Activated T-helper 2 cell treated with anti-CD3 and anti-CD28 coated beads, Interferon-gamma antibody, Interleukin-2, Interleukin-4, amounts not matched to agents 10 μg/mL and 5 μg/mL and 100 μg/mL, durations not matched to agents 14 hours and 24 hours and 36 hours (primary cell): ENCODE measurements around the gene SPACA6. TPM values are rescaled to one million over a fixed set of nuclear protein-coding genes. Genes with fewer than 3 reads are reported as not detected.

ENCODE experiments used
- DNase-seq: peaks from one replicate; pipeline ENCODE4 v3.0.0; 2021; ENCODE audit warnings: low spot score
- H3K27ac Mint-ChIP-seq: one replicate; pipeline ENCODE4 v1.8.0; 2021; ENCODE audit warnings: mixed read lengths
- H3K27me3 Mint-ChIP-seq: one replicate; pipeline ENCODE4 v1.8.0; 2021; ENCODE audit warnings: low read depth, mixed read lengths
- H3K36me3 Mint-ChIP-seq: one replicate; pipeline ENCODE4 v1.8.0; 2021; ENCODE audit warnings: low read depth, mixed read lengths
- H3K4me1 Mint-ChIP-seq: one replicate; pipeline ENCODE4 v1.8.0; 2021; ENCODE audit warnings: low read depth, mixed read lengths
- H3K4me3 Mint-ChIP-seq: one replicate; pipeline ENCODE4 v1.8.0; 2021; ENCODE audit warnings: low read depth, mild to moderate bottlenecking, moderate library complexity, mixed read lengths
- H3K9me3 Mint-ChIP-seq: one replicate; pipeline ENCODE4 v1.8.0; 2021; ENCODE audit warnings: mixed read lengths
- intact Hi-C: fragments of 100-400 bp; cut with micrococcal nuclease; formaldehyde crosslinking; loops from one replicate; pipeline ENCODE4 v1.15.1; 2023
- total RNA-seq: library from RNA; stranded (reverse); gene quantifications from 2 replicates; pipeline ENCODE4 v1.2.3, GENCODE V29; 2022

SPACA6 gene
- total RNA-seq, 1 donor from 2014 or later, result 6.7 TPM

DNA sequence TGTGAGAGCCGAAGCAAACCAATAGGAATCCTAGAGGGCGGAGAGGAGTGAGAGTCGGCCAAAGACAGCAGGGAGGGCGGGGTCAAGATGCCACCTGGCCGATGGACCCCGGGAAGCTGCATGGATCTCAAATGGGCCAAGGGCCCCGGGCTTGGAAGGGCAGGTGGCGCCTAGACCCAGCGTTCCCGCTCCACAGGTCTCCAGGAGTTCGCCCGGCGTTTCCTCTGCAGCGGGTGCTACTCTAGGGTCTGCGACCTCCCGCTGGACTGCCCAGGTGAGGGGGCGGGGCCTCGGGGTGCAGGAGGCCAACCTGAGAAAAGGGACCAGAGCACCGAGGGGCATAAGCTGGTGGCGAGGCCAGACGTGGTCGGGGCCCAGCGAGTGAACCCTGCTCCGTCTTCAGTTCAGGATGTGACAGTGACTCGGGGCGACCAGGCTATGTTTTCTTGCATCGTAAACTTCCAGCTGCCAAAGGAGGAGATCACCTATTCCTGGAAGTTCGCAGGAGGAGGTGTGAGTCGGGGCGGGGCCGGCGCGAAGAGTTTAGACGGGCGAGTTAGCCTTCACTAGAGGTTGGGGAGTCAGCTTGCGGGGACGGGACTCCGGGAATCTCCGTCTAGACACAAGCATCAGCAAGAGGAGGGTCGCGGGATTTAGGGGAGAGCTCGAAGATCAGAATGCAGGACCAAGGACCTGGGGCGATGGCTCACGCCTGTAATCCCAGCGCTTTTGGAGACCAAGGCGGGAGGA, 9.9 kb downstream of the SPACA6 start:
- H3K36me3 Mint-ChIP-seq, result peaks cover 25% of the 10 kb centered on the region
- intact Hi-C loops, result no loop called here
- peaks cover 6% of the 10 kb centered on the region for H3K27me3 Mint-ChIP-seq
- peak overlapping the region; percentile 14 for H3K27ac Mint-ChIP-seq
- no peak for DNase-seq
- peak overlapping the region; percentile 89 for H3K4me3 Mint-ChIP-seq
- H3K4me1 Mint-ChIP-seq, result peaks cover 18% of the 10 kb centered on the region
- no peaks in the 10 kb centered on the region for H3K9me3 Mint-ChIP-seq

DNA sequence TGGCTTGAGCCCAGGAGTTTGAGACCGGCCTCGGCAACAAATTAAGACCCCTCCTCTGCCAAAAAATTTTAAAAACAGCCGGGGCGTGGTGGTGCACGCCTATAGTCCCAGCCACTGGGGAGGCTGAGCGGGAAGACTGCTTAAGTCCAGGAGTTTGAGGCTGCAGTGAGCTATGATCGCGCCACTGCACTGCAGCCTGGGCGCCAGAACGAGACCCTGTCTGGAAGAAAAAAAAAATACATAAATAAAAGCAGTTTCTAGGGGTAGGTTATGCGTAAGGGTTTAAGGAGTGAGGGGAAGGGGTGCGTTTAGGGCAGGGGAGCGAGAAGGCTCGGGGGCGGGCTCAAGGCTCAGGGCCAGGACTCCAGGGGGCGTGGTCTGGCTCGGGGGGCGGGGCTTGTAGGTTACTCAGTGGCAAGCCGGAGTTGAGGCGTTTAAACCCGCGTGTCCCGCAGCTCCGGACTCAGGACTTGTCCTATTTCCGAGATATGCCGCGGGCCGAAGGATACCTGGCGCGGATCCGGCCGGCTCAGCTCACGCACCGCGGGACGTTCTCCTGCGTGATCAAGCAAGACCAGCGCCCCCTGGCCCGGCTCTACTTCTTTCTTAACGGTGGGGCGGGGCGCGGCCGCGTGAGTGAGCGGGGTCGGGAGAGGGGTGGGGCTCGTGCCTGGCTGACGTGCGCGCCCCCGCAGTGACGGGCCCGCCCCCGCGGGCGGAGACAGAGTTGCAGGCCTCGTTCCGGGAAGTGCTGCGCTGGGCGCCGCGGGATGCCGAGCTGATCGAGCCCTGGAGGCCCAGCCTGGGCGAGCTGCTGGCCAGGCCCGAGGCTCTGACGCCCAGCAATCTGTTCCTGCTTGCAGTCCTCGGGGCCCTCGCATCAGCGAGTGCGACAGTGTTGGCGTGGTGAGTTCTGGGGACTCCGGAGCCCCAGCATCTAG, 10.7 kb downstream of the SPACA6 start:
- peaks cover 18% of the 10 kb centered on the region for H3K4me1 Mint-ChIP-seq
- intact Hi-C loops, result no loop called here
- peak overlapping the region; percentile 89 for H3K4me3 Mint-ChIP-seq
- H3K9me3 Mint-ChIP-seq, result no peaks in the 10 kb centered on the region
- H3K36me3 Mint-ChIP-seq, result peaks cover 25% of the 10 kb centered on the region
- H3K27ac Mint-ChIP-seq, result peak overlapping the region; percentile 84
- peaks cover 6% of the 10 kb centered on the region for H3K27me3 Mint-ChIP-seq
- DNase-seq, result peak; percentile 94

DNA sequence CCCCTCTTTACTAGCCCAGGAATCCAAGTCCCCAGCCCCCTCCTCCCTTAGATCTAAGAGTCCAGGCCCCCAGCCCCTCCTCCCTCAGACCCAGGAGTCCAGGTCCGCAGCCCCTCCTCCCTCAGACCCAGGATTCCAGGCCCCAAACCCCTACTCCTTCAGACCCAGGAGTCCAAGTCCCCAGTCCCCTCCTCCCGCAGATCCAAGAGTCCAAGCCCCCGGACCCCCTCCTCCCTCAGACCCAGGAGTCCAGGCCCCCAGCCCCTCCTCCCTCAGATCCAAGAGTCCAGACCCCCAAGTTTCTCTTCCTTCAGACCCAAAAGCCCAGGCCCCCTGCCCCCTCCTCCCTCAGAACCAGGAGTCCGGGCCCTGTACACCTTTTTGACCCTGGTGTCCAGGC, 11.5 kb downstream of the SPACA6 start:
- intact Hi-C loops, result no loop called here
- peak overlapping the region; percentile 89 for H3K4me3 Mint-ChIP-seq
- no peaks in the 10 kb centered on the region for H3K9me3 Mint-ChIP-seq
- DNase-seq, result no peak
- peaks cover 18% of the 10 kb centered on the region for H3K4me1 Mint-ChIP-seq
- peak overlapping the region; percentile 84 for H3K27ac Mint-ChIP-seq
- peaks cover 6% of the 10 kb centered on the region for H3K27me3 Mint-ChIP-seq
- H3K36me3 Mint-ChIP-seq, result peaks cover 25% of the 10 kb centered on the region

DNA sequence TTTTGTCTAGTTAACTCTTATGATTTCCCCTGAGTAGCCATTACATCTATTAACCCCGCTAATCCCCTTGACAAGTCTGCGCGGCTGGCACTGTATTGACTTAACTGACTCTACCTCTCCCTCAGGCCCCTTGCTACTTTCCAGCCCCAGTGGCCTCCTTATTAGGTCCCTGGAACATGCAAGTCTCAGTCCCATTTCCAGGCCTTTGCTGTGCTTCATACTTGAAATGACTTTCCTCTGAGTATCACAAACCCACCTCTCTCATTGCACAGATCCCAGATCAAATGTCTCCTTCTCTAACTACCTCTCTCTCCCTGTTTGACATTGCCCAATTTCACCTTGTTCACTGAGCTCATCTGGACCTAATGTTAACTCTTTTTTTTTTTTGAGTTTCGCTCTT, 13.2 kb downstream of the SPACA6 start:
- peaks cover 14% of the 10 kb centered on the region for H3K27me3 Mint-ChIP-seq
- peak overlapping the region; percentile 46 for H3K27ac Mint-ChIP-seq
- H3K9me3 Mint-ChIP-seq, result no peaks in the 10 kb centered on the region
- peaks cover 25% of the 10 kb centered on the region for H3K36me3 Mint-ChIP-seq
- peak overlapping the region; percentile 89 for H3K4me3 Mint-ChIP-seq
- H3K4me1 Mint-ChIP-seq, result peaks cover 18% of the 10 kb centered on the region
- intact Hi-C loops, result no loop called here
- no peak for DNase-seq

DNA sequence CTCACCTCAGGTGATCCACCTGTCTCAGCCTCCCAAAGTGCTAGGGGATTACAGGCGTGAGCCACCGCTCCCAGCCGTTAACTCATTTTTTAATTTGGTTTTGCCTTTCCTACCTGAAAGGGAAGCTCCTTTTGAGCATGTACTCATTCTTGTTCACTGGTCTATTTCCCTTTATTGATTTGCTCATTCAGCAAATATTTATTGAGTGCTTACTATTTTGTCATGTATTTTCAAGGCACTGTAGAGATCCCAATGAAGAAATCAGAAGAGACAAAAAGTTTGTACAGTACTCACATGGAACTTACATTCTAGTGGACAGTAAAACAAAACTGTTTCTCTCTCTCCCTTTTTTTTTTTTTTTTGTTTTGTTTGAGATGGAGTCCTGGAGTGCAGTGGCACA, 13.8 kb downstream of the SPACA6 start:
- Mint-ChIP-seq H3K4me1 (peaks cover 18% of the 10 kb centered on the region), H3K27me3 (peaks cover 14% of the 10 kb centered on the region), H3K36me3 (peaks cover 25% of the 10 kb centered on the region), H3K27ac (no peak overlapping the region), H3K9me3 (no peaks in the 10 kb centered on the region), H3K4me3 (no peak overlapping the region)
- no peak for DNase-seq
- intact Hi-C loops, result no loop called here

DNA sequence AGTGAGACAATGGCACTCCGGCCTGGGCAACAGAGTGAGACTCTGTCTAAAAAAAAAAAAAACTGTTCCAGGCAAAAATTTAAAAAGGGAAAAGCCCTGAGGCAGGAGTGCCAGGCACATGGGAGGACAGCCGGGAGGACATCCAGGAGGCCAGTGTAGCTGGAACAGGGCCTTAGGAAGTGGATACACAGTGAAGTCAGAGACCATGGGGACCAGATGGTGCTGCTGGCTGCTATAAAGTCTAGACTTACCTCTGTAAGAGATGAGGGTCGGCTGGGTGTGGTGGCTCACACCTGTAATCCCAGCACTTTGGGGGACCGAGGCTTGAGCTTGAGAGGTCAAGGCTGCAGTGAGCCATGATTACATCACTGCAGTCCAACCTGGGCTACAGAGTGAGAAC, 15.7 kb downstream of the SPACA6 start:
- Mint-ChIP-seq H3K4me1 (peaks cover 8% of the 10 kb centered on the region), H3K27me3 (peaks cover 7% of the 10 kb centered on the region), H3K4me3 (no peak overlapping the region), H3K27ac (no peak overlapping the region), H3K36me3 (peaks cover 25% of the 10 kb centered on the region), H3K9me3 (no peaks in the 10 kb centered on the region)
- intact Hi-C loops, result no loop called here
- no peak for DNase-seq

DNA sequence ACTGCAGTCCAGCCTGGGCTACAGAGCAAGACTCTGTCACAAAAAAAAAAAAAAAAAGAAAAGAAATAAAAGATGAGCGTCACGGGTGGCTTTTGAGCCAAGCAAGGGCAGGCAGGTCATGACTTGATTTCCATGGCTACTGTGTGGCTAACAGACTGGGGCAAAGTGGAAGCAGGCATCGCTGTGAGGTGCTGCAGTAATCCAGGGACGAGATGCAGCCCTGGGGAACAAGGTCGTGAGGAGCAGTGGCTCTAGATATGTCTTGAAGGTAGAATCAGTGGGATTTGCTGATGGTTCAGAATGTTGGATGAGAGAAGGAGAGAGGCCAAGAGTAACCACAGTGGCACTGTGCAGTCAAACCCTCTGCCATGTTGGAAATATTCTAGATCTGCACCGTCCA, 16.4 kb downstream of the SPACA6 start:
- intact Hi-C loops, result no loop called here
- no peak for DNase-seq
- H3K27me3 Mint-ChIP-seq, result peaks cover 7% of the 10 kb centered on the region
- H3K36me3 Mint-ChIP-seq, result peaks cover 25% of the 10 kb centered on the region
- H3K4me1 Mint-ChIP-seq, result peaks cover 8% of the 10 kb centered on the region
- H3K27ac Mint-ChIP-seq, result no peak overlapping the region
- H3K4me3 Mint-ChIP-seq, result no peak overlapping the region
- H3K9me3 Mint-ChIP-seq, result no peaks in the 10 kb centered on the region

DNA sequence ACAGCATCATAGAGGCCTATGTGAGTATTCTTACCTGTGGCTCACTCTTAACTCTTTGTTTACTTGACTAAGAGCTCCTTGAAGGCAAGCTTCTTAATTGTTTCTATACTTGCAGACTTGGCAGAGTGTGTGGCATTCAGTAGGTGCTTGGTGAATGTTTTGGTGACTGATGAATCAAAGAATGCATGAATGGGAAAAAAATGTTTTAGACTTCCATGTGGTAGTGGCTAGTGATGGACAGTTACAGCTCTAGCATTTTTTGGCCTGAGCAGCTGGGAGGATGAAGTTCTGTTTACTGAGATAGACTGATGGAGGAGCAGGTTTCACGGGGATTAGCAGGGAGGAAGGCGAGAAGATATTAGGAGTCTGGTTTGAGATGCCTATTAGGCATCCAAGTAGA, 17.0 kb downstream of the SPACA6 start:
- Mint-ChIP-seq H3K4me1 (peaks cover 6% of the 10 kb centered on the region), H3K27ac (no peak overlapping the region), H3K9me3 (peaks cover 2% of the 10 kb centered on the region), H3K27me3 (peaks cover 7% of the 10 kb centered on the region), H3K36me3 (peaks cover 21% of the 10 kb centered on the region), H3K4me3 (no peak overlapping the region)
- intact Hi-C loops, result no loop called here
- no peak for DNase-seq

GRCh38 chr19:51711702-51712101, 18.6 kb downstream of the SPACA6 start:
- Mint-ChIP-seq H3K4me1 (no peaks in the 10 kb centered on the region), H3K36me3 (peaks cover 8% of the 10 kb centered on the region), H3K27me3 (peaks cover 7% of the 10 kb centered on the region), H3K27ac (no peak overlapping the region), H3K9me3 (peaks cover 5% of the 10 kb centered on the region), H3K4me3 (no peak overlapping the region)
- intact Hi-C loops, result no loop called here
- no peak for DNase-seq

DNA sequence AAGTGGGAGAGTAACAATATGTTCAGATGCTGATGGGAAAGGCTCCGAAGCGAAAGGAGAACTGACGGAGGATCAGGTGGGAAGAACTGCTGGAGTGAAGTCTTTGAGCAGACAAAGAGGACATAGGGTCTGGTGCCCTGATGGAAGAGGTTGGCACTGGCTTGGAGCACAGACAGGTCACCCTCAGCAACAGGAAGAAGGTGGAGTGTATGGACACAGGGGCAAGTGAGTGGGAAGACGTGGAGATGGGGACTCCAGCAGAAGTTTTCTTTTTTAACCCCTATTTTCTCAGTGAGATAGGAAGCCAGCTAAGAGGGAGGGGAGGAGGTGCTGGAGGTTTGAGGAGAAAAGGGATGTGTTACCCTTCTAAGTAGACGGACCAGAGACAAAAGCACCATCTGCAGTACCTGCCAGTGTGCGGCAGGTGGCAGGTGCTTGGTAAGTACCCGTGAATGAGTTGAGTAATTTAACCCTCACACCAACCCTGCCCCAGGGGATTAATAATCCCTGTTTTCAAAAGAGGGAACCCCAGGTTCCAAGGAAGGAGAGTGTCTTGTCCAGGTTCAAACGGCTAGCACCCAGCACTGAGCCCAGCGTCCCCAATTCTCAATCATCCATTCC, 19.4 kb downstream of the SPACA6 start:
- intact Hi-C loops, result no loop called here
- Mint-ChIP-seq H3K27ac (no peak overlapping the region), H3K27me3 (peaks cover 7% of the 10 kb centered on the region), H3K4me3 (no peak overlapping the region), H3K36me3 (peaks cover under 1% of the 10 kb centered on the region), H3K9me3 (peaks cover 5% of the 10 kb centered on the region), H3K4me1 (no peaks in the 10 kb centered on the region)
- DNase-seq, result no peak

- no peak for DNase-seq
These were observed 20.5 kb downstream of the SPACA6 start for GRCh38 chr19:51713319-51714285.

GRCh38 chr19:51714848-51715247, 21.7 kb downstream of the SPACA6 start:
- Mint-ChIP-seq H3K27me3 (peaks cover 16% of the 10 kb centered on the region), H3K4me3 (no peak overlapping the region), H3K27ac (no peak overlapping the region), H3K36me3 (peaks cover 3% of the 10 kb centered on the region), H3K4me1 (no peaks in the 10 kb centered on the region), H3K9me3 (peaks cover 9% of the 10 kb centered on the region)
- DNase-seq, result no peak
- intact Hi-C loops, result no loop called here

More at GRCh38 chr19:51713319-51714285, 20.5 kb downstream of the SPACA6 start:
- Mint-ChIP-seq H3K27ac (no peak overlapping the region), H3K9me3 (peaks cover 5% of the 10 kb centered on the region), H3K27me3 (peaks cover 12% of the 10 kb centered on the region), H3K4me3 (no peak overlapping the region), H3K36me3 (peaks cover under 1% of the 10 kb centered on the region), H3K4me1 (no peaks in the 10 kb centered on the region)
- intact Hi-C loops, result no loop called here
